ENCODE data around the gene TBCEL.
"Not testable (repeated sequence)": the region's sequence is repeated elsewhere in the genome, so short reads cannot be mapped to it uniquely, and the experiment has no call there.

Gene TBCEL

GRCh38 chr11:121029813-121030445, 6.0 kb downstream of the TBCEL start:
- no peak for DNase-seq

GRCh38 chr11:121031167-121031566, 7.3 kb downstream of the TBCEL start:
- no peak for DNase-seq

- DNase-seq: not testable (repeated sequence)
These were observed 7.7 kb downstream of the TBCEL start for GRCh38 chr11:121031648-121032047.

DNA sequence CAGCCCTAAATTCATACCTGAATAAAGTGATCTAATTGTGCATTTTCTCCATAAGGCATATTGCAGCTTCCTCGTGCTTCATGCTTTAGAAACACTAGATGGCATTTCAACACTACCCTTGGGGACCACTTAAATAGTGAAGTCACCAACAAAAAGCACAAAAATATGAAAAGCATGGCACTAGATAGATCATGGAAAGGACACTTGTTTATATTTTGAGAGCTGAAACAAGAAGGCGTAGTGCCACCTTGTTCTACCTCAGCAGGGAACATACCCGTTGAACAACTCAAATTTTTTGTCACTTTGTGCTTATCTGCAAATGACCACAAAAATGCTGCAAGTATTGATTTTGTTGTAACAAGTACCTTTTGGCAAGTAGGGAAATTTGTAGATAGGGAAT, 8.6 kb downstream of the TBCEL start:
- no peak for DNase-seq

DNA sequence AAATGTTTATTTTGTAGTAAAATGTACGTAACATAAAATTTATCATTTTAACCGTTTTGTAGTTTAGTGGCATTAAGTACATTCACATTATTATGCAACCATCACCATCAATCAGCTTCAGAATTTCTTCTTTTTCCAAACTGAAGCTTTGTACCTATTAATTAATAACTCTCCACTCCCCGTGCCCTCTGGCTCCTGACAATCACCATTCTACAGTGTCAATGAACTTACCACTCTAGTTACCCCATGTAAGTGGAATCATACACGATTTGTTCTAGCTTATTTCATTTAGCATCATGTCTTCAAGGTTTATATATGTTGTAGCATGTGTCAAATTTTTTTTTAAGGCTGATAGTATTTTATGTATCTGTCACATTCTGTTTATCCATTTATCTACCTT, 9.7 kb downstream of the TBCEL start:
- DNase-seq: no peak

DNA sequence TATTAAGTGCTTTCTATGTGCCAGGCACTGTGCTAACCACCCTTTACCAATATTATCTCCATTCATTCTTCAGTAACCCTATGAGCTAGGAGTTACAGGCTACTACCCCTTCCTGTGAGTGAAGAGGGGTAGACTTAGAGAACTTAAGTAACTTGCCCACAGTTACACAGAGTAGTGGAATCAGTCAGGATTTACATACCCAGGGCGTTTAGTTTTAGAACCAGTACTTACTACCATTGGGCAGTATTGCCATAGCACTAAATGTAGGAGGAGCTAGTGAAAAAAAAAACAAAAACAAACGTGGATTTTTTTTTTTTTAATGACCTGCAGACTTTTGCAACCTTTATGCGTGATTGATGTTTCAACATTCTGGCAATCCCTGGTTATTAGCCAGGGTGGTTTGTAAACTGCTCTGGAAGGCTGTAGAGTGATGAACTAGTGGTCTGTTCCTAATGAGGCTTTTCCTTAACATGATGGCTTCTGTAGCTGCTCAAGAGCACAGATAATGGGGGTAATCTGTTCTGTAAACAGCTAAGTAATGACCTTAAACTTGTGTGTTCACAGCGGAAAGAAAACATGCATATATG, 11.4 kb downstream of the TBCEL start:
- DNase-seq: no peak

GRCh38 chr11:121035780-121036179, 11.9 kb downstream of the TBCEL start:
- no peak for DNase-seq

DNA sequence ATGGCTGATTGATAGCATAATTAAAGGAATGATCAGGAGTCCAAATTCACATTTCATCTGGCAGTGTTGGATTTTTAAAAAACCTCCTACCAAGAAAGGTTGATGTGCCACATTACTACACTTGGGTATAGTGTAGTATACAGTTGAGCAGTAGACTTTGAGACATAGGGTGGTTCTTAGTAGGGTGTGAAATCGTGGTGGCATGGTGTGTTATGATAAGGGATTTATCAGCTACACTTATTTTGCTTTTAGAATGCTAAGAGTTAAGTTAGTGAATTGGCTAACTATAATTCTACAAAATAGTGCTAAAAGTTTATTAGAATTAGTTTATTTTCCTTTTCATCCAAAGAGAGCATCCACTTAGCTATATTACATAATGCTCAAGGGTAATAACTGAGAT, 13.1 kb downstream of the TBCEL start:
- DNase-seq: no peak

DNA sequence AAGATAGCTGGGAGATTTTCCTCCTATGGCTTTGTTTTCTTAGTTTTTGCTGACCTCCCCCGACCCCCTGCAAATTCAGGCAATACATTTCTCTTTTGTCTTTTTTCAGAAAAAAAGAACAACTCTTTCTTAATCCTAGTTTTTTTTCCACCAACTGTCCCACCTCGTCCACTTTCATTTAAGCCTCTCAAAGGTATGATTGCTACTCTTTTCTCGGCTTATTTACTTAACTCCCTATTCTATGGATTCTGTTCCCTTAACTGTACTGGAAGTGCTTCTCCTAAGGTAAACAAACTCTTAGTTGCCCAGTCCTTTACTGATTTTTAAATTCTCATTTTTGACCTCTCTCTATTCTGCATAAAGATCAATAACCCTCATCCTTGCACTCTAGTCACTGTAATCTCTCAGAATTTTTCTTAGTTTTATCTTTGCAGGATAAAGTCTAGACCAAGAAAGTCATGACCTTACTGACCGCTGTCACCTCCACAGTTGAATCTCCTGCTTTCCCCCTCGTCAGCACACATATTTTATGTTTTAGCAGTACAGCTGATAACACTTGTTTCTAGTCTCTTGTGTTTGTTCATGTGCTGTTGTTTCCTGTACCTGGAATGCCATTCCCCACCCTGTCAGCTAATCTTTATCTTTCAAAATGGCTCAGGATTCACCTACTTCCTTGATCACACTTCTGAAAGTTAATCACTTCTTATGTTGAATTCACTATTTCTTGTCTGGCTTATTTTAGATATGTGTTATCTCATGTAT, 14.9 kb downstream of the TBCEL start:
- no peak for DNase-seq

GRCh38 chr11:121039971-121040613, 16.2 kb downstream of the TBCEL start:
- no peak for DNase-seq

- DNase-seq: no peak
These were observed 16.7 kb downstream of the TBCEL start for GRCh38 chr11:121040614-121041002.

- DNase-seq: no peak
These were observed 17.2 kb downstream of the TBCEL start for GRCh38 chr11:121041072-121041471.

GRCh38 chr11:121042296-121042695, 18.4 kb downstream of the TBCEL start:
- DNase-seq: no peak

DNA sequence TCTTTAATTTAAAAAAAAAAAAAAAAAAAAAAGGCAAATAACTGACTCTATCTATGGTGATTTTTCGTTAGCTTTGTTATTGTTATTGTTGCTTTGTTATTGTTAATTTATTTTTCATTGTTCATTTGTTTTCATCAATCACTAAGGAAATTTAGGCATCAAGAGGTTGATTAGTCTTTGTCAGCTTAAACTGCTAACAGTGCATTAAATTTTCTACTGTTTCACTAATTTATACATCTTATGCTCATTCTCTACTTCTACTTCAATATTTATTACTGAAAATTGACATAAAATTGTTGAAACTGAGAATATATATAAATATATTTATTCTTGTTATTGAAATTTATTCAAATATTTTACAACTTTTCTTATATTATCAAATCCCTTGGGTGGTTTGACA, 24.0 kb downstream of the TBCEL start:
- no peak for DNase-seq

- no peak for DNase-seq
These were observed 24.7 kb downstream of the TBCEL start for GRCh38 chr11:121048464-121049233.

DNA sequence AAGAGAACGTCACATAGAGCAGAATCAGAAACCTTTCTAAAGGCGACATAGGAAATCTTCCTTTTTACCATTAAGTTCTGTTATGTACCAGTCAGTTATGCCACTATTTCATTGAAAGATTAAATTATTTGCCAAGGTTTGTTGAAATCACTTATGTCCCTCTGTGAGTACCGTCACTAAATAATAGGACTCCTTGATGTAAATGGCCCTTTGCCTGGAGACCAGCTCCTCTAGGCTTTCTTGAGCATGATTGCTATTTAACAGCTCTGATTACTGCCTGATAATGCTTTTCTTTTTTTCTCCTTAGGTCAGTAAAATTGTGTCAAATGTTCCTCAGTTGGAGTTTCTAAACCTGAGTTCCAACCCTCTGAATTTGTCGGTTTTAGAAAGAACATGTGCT, 29.3 kb downstream of the TBCEL start:
- no peak for DNase-seq

GRCh38 chr11:121054266-121054665, 30.4 kb downstream of the TBCEL start:
- DNase-seq: no peak

DNA sequence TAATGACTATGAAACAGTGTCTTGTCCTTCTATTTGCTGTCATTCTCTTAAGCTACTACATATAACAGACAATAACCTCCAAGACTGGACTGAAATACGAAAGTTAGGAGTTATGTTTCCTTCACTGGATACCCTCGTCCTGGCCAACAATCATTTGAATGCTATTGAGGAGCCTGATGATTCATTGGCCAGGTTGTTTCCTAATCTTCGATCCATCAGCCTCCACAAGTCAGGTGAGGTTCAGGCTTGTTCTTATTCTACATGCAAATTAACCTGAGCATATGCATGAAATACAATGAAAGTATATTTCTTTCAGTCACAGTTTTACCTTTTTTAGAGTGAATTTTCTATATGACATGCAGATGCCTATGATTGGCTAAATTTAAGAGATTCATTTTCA, 31.2 kb downstream of the TBCEL start:
- DNase-seq: no peak

DNA sequence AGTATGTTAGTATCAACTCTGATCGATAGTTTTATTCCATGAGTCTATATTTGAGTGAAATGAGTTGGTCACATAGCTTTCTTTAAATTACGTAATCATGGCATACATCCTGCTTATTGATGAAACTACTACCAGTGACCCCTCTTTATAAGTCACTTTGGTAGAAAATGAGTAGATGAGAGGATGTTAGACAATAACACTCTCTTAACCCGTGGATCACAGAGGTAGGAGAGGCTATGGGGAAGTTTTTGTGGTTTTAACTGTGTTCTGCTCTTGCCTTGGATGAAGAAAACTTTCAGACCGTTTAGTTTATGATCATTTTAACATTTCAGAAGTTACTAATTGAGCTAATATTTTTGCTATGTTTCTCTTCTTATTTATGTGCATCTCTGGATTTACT, 34.0 kb downstream of the TBCEL start:
- no peak for DNase-seq

GRCh38 chr11:121058941-121059340, 35.0 kb downstream of the TBCEL start:
- no peak for DNase-seq

DNA sequence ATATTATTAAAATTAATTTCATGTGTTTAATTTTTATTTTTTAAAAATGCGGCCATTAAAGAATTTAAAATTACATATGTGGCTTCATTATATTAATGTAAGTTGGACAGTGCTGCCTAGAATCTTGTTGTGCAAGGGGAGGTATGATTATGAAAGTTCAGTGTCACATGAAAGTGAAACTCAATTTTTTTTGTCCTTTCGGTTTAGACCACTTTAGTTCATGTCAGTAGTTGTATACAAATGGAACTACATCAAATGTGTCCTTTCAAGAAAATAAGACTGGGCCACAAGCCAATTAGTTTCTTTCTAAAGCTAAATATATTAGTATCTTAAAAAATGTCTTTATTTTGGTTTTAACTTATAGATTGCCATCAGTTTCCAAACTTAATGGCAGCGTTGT, 35.7 kb downstream of the TBCEL start:
- DNase-seq: no peak

DNA sequence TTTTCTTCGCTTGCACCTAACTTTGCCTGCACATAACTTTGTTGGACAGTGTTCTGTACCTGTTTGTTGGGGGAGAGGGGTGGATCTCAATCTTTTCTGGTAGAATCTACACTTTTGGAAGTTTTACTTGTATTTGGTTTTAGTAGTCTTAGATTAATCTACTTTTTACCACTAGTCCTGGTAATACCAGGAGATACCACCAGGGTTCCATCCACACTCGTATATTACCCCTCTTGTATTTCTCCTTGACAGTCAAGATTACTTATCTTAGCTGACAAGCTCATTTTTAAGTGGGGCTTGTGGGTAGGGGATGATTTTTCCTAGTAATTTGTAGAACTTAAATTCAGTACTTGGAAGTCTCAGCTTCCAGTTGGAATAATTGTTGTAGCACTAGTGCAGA, 39.8 kb downstream of the TBCEL start:
- DNase-seq: no peak

- no peak for DNase-seq
These were observed 42.7 kb downstream of the TBCEL start for GRCh38 chr11:121066623-121067022.
